HEK293T (cell line): ENCODE results near the gene MYBPH.

Experiments used
- FOXA1 ChIP-seq: fragments of 450-650 bp; IDR thresholded peaks from 2 replicates; pipeline ENCODE4 v1.6.1; 2016; ENCODE audit warnings: mild to moderate bottlenecking
- FOXK2 ChIP-seq: fragments of 450-650 bp; IDR thresholded peaks from 2 replicates; pipeline ENCODE4 v1.6.1; 2016; ENCODE audit warnings: mild to moderate bottlenecking
- HDGF ChIP-seq: fragments of 450-650 bp; IDR thresholded peaks from 2 replicates; pipeline ENCODE4 v1.6.1; 2017; ENCODE audit warnings: antibody characterized with exemption, borderline replicate concordance
- L3MBTL2 ChIP-seq: fragments of 450-650 bp; conservative IDR thresholded peaks from 2 replicates; pipeline ENCODE4 v1.6.1; 2016; ENCODE audit warnings: mild to moderate bottlenecking
- NFRKB ChIP-seq: fragments of 450-650 bp; IDR thresholded peaks from 2 replicates; pipeline ENCODE4 v1.6.1; 2016; ENCODE audit warnings: mild to moderate bottlenecking, moderate library complexity
- SP1 ChIP-seq: fragments of 450-650 bp; IDR thresholded peaks from 2 replicates; pipeline ENCODE4 v1.6.1; 2017
- SUZ12 ChIP-seq: fragments of 450-650 bp; IDR thresholded peaks from 2 replicates; pipeline ENCODE4 v1.6.1; 2016; ENCODE audit warnings: mild to moderate bottlenecking
- TARDBP ChIP-seq: fragments of 450-650 bp; IDR thresholded peaks from 2 replicates; pipeline ENCODE4 v1.6.1; 2016

DNA sequence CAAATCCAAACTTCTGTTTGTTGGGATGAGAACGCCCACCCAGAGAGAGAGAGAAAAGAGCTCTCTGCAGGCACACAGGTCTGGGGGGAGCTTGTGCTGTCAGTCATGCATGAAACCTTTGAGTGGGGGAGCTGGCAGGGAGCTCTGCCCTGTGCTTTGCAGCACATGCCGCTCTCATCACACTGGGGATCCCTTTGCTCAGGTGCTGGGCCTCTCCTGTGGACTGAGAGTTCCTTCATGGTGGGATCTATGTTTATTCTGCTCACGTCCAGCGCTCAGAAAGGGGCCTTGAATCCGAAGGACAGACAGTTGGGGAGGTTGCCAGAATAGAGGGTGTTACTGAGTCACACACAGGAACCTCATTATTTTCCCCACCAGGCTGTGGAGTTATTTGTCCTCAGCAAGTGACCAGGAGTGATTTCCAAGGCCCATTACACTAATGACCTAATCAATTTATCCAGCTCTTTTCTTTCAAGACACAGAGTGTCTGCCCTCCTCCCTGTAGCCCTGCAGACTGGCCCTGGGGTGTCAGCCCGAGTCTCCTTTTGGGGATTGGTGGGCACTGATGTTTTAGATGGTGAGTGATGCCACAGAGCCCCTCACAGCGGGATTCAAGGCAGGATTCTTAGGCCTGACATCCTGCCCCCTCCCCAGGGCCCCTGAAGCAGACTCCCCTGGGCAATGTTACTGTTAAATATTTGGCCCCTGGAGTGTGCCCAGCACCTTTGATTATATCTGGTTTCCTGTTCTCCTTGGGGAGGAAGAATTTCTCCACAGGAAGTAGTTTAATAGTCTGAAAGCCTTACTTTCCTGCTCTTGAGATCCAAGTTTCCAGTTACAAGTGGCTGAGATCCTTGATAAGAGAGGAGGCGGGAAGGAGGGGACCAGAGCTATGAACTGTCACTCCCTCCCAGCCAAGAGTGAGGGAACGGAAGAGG lies 22.3 kb downstream of the MYBPH start:
- TF ChIP-seq SUZ12 (no peak), NFRKB (no peak), FOXA1 (no peak), FOXK2 (no peak), TARDBP (no peak), SP1 (no peak), L3MBTL2 (no peak), HDGF (no peak)
